Caki2 (cell line): Measurements from ENCODE around the gene CNNM4. TPM values are rescaled to one million over a fixed set of nuclear protein-coding genes. Genes with fewer than 3 reads are reported as not detected.

Experiments used
- total RNA-seq: library from RNA; depleted of rRNA; stranded (reverse); fragments of >200 nt; shearing (Covaris generic); gene quantifications from 2 replicates; pipeline ENCODE4 v1.2.3, GENCODE V29; 2014; ENCODE audit warnings: low replicate concordance; rRNA removed

CNNM4 gene
- total RNA-seq, 1 experiment from 2014 or later, result 23.5 TPM

Other genes starting within 250 kb of the CNNM4 start
- 11.6 and 12.3 TPM in 2 replicates for gene ARID5A, start 224.2 kb upstream of the CNNM4 start, total RNA-seq
- gene KANSL3, start 122.6 kb upstream of the CNNM4 start, total RNA-seq, result 51.5 and 56.1 TPM in 2 replicates
- gene FER1L5, start 118.1 kb upstream of the CNNM4 start, total RNA-seq, result not detected in 2 replicates
- 70.7 and 78.9 TPM in 2 replicates for gene LMAN2L, start 20.8 kb upstream of the CNNM4 start, total RNA-seq
- gene CNNM3, start 55.4 kb downstream of the CNNM4 start, total RNA-seq, result 28.7 and 41.7 TPM in 2 replicates
- gene ANKRD23, start 83.1 kb downstream of the CNNM4 start, total RNA-seq, result 1.3 and 9.4 TPM in 2 replicates
- gene ANKRD39, start 97.1 kb downstream of the CNNM4 start, total RNA-seq, result 33.2 and 53.3 TPM in 2 replicates
- 30.7 and 40.4 TPM in 2 replicates for gene SEMA4C, start 109.2 kb downstream of the CNNM4 start, total RNA-seq
- gene FAM178B, start 225.7 kb downstream of the CNNM4 start, total RNA-seq, result not detected in 2 replicates